Activated CD4-positive, CD25-positive, alpha-beta regulatory T cell (primary cell): ENCODE results near the gene CRYGS.
"Not testable (repeated sequence)": the region's sequence is repeated elsewhere in the genome, so short reads cannot be mapped to it uniquely, and the experiment has no call there.

Experiments
- DNase-seq, 4 experiments: peaks; one replicate each; lab custom pipeline; 2025; lab: John Stamatoyannopoulos, UW

The CRYGS gene

GRCh38 chr3:186519021-186519658 is 25.0 kb downstream of the CRYGS start:
- DNase-seq = peak in 2 of 4 experiments; percentile 19 to 23

GRCh38 chr3:186517218-186517617 is 27.0 kb downstream of the CRYGS start:
- DNase-seq = no peak

GRCh38 chr3:186516646-186517045 is 27.5 kb downstream of the CRYGS start:
- no peak for DNase-seq

GRCh38 chr3:186515125-186515524 is 29.1 kb downstream of the CRYGS start:
- DNase-seq = no peak

- DNase-seq = no peak
Measured at GRCh38 chr3:186514296-186515002, 29.7 kb downstream of the CRYGS start.

GRCh38 chr3:186513386-186513785 is 30.8 kb downstream of the CRYGS start:
- no peak for DNase-seq

- DNase-seq = no peak
Measured at GRCh38 chr3:186512570-186513302, 31.4 kb downstream of the CRYGS start.

GRCh38 chr3:186511702-186512101 is 32.5 kb downstream of the CRYGS start:
- no peak for DNase-seq

- no peak for DNase-seq
Measured at GRCh38 chr3:186511245-186511644, 32.9 kb downstream of the CRYGS start.

- DNase-seq = no peak
Measured at GRCh38 chr3:186510374-186511079, 33.7 kb downstream of the CRYGS start.

GRCh38 chr3:186509423-186509822 is 34.8 kb downstream of the CRYGS start:
- no peak for DNase-seq

GRCh38 chr3:186506857-186507256 is 37.3 kb downstream of the CRYGS start:
- DNase-seq = no peak

GRCh38 chr3:186506191-186506739 is 37.9 kb downstream of the CRYGS start:
- no peak for DNase-seq

GRCh38 chr3:186502966-186503712 is 41.0 kb downstream of the CRYGS start:
- no peak for DNase-seq

- no peak for DNase-seq
Measured at GRCh38 chr3:186502138-186502948, 41.8 kb downstream of the CRYGS start.

GRCh38 chr3:186499949-186500348 is 44.2 kb downstream of the CRYGS start:
- DNase-seq = not testable (repeated sequence)

- not testable (repeated sequence) for DNase-seq
Measured at GRCh38 chr3:186498022-186498421, 46.2 kb downstream of the CRYGS start.

- no peak for DNase-seq
Measured at GRCh38 chr3:186497608-186498007, 46.6 kb downstream of the CRYGS start.

GRCh38 chr3:186496635-186497034 is 47.5 kb downstream of the CRYGS start:
- no peak for DNase-seq

- DNase-seq = no peak
Measured at GRCh38 chr3:186496016-186496415, 48.2 kb downstream of the CRYGS start.
